GM15510 (cell line): ENCODE results near the gene MGMT.

Experiments used
- POLR2A ChIP-seq: IDR thresholded peaks from 3 replicates; pipeline ENCODE4 v1.6.1; 2011; ENCODE audit warnings: borderline replicate concordance; ENCODE audit not compliant: insufficient read length; ENCODE audit errors: extremely low read depth

The MGMT gene

GRCh38 chr10:129675027-129675769 lies 208.2 kb downstream of the MGMT start:
- TF ChIP-seq POLR2A: no peak

- TF ChIP-seq POLR2A: no peak
Observed at GRCh38 chr10:129676014-129676413, 209.0 kb downstream of the MGMT start.

- no peak for TF ChIP-seq POLR2A
Observed at GRCh38 chr10:129677377-129677927, 210.4 kb downstream of the MGMT start.

GRCh38 chr10:129678186-129678585 lies 211.1 kb downstream of the MGMT start:
- no peak for TF ChIP-seq POLR2A

- no peak for TF ChIP-seq POLR2A
Observed at GRCh38 chr10:129679207-129679606, 212.2 kb downstream of the MGMT start.

- no peak for TF ChIP-seq POLR2A
Observed at GRCh38 chr10:129680661-129681344, 213.8 kb downstream of the MGMT start.

GRCh38 chr10:129681856-129682255 lies 214.8 kb downstream of the MGMT start:
- no peak for TF ChIP-seq POLR2A

DNA sequence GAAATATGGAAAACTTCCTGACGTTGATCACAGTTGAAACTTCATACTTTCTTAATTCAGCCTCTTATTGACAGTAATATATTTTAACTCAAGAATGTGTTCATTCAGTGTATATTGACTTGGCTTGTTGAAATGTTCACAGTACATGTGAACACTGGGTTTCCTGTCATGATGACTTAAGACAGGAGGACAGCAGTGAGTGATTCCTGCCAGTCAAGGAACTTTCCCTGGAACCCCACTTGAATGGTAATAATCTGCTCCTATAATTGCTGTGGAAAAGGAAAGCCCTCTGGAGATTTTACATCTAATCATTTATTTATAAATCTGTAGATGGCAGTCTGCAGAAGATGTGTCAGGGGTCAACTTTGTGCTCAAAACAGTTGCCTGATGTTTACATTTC lies 216.5 kb downstream of the MGMT start:
- no peak for TF ChIP-seq POLR2A

DNA sequence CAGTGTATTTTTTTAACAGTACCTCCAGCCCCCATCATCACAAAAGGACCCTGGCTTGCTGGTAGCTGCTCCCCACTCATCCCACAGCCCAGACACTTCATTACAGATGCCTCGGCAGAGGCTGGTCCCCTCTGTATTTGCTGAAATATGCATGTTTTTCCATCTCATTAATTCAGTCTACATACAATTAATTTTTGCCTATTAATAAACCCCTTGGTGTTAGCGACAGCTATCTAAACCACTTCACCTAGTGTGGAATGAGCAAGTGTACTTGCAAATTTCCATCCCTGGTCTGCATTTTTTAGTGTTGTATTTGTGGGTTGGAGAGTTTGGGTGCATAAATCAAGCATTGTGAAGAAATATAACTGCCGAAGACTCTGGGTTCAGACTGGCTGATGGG lies 216.9 kb downstream of the MGMT start:
- no peak for TF ChIP-seq POLR2A

DNA sequence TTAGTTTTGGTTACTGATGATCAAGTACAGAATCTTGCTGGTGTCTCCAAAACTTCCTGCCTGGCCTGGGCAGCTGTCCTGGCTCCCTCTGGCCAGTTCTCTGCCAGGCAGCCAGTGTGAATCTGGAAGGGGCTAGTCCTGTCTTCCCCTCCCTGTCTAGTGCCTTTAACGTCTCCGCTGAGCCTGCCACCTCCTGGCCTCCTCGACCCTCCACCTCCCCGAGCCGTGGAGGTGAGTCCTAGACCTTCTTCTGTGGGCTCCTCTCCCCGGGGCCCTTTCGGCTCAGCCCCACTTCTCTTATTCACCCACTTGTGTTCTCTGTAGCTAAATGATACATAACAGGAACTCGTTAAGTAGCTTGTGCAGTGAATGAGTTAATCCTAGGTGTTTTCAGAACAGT lies 218.2 kb downstream of the MGMT start:
- no peak for TF ChIP-seq POLR2A

DNA sequence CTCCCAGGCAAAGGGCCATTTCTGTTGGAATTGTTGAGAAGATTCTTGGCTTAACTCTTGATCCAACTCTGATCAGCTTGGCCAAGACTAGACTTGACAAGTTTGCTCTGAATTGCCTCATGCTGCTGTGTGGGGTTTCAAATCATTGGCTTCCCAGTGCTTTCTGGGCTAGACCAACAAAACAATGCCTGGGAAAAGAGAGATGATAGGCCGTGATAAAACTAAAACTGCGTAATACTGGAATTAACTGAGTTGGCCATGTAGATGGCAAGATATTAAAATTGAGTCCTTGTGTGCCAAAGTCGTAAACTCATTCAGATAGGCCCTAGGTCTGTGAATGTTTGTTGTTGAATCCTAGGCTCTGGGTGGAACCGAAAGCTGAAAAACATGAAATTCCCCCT lies 222.6 kb downstream of the MGMT start:
- no peak for TF ChIP-seq POLR2A

GRCh38 chr10:129690248-129691070 lies 223.4 kb downstream of the MGMT start:
- no peak for TF ChIP-seq POLR2A

DNA sequence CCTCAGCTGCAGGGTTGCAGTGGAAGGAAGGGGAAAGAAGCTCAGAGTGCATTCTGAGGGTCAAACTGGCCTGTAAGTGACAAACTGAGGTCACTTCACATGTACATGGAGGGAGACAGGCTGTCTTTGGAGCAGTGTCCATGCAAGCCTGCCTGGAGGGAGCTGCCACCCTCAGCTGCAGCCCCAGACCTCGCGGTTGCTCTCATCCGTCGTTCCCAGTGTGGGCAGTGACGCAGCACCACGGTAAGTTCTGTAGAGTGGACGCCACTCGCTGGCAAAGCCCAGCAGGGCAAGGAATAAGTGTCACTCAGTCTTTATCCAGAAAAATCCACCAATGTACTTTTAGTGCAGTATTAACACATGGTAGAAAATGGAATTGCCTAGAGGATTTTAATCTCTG lies 225.7 kb downstream of the MGMT start:
- TF ChIP-seq POLR2A: no peak

- TF ChIP-seq POLR2A: no peak
Observed at GRCh38 chr10:129693382-129693781, 226.3 kb downstream of the MGMT start.

DNA sequence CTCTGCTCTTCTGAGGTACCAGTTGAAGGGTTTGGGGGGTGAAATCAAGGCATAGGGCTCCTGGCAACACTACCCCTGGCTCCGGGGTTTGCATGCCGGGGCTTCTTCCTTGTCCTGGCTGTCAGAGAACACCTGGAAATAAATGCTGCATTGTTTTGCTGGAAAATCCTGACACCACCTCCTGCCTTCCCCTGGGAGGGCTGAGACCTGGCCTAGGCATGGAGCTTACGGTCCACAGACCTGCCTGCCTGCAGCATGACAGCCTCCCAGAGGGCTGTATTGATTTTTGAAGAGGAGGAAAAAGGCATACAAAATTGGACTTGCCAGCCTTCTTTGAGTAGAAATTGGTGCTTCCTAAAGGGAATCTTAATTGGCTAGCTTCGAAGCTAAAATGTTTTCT lies 227.1 kb downstream of the MGMT start:
- no peak for TF ChIP-seq POLR2A
